HG03159 (cell line): ENCODE results near the gene PGM3.

Experiments
- ATAC-seq: cut with Tn5 transposase; IDR thresholded peaks from one replicate; pipeline ENCODE4 v1.9.1; 2021; ENCODE audit warnings: mild to moderate bottlenecking, moderate library complexity; ENCODE audit not compliant: unreplicated experiment

PGM3 gene

GRCh38 chr6:83185096-83185495 is 8.0 kb downstream of the PGM3 start:
- no peak for ATAC-seq

GRCh38 chr6:83183082-83183828 is 9.8 kb downstream of the PGM3 start:
- ATAC-seq = no peak

GRCh38 chr6:83182114-83182513 is 11.0 kb downstream of the PGM3 start:
- ATAC-seq = no peak

- no peak for ATAC-seq
Observed at GRCh38 chr6:83180426-83180950, 12.6 kb downstream of the PGM3 start.

GRCh38 chr6:83176246-83176645 is 16.8 kb downstream of the PGM3 start:
- ATAC-seq = no peak

GRCh38 chr6:83169511-83169910 is 23.6 kb downstream of the PGM3 start:
- ATAC-seq = no peak

GRCh38 chr6:83169106-83169505 is 24.0 kb downstream of the PGM3 start:
- no peak for ATAC-seq

GRCh38 chr6:83168556-83168955 is 24.5 kb downstream of the PGM3 start:
- ATAC-seq = no peak

- ATAC-seq = no peak
Observed at GRCh38 chr6:83167726-83168278, 25.3 kb downstream of the PGM3 start.

- no peak for ATAC-seq
Observed at GRCh38 chr6:83160167-83160566, 32.9 kb downstream of the PGM3 start.

GRCh38 chr6:83155794-83156193 is 37.3 kb downstream of the PGM3 start:
- ATAC-seq = no peak

GRCh38 chr6:83153883-83154521 is 39.1 kb downstream of the PGM3 start:
- no peak for ATAC-seq

GRCh38 chr6:83152913-83153312 is 40.2 kb downstream of the PGM3 start:
- no peak for ATAC-seq

- no peak for ATAC-seq
Observed at GRCh38 chr6:83151114-83151513, 42.0 kb downstream of the PGM3 start.

- ATAC-seq = no peak
Observed at GRCh38 chr6:83138758-83139157, 54.3 kb downstream of the PGM3 start.

GRCh38 chr6:83138118-83138722 is 54.8 kb downstream of the PGM3 start:
- no peak for ATAC-seq

GRCh38 chr6:83132121-83132520 is 60.9 kb downstream of the PGM3 start:
- no peak for ATAC-seq

- ATAC-seq = no peak
Observed at GRCh38 chr6:83127976-83128375, 65.1 kb downstream of the PGM3 start.

- ATAC-seq = no peak
Observed at GRCh38 chr6:83127258-83127657, 65.8 kb downstream of the PGM3 start.

- no peak for ATAC-seq
Observed at GRCh38 chr6:83126807-83127206, 66.3 kb downstream of the PGM3 start.

GRCh38 chr6:83126223-83126622 is 66.8 kb downstream of the PGM3 start:
- ATAC-seq = no peak

- no peak for ATAC-seq
Observed at GRCh38 chr6:83125425-83125824, 67.6 kb downstream of the PGM3 start.
